ENCODE data around the gene FRYL. TPM values are rescaled to one million over a fixed set of nuclear protein-coding genes. Genes with fewer than 3 reads are reported as not detected.

FRYL gene
- total RNA-seq, 1 experiment from 2014 or later, result 29.9 TPM

DNA sequence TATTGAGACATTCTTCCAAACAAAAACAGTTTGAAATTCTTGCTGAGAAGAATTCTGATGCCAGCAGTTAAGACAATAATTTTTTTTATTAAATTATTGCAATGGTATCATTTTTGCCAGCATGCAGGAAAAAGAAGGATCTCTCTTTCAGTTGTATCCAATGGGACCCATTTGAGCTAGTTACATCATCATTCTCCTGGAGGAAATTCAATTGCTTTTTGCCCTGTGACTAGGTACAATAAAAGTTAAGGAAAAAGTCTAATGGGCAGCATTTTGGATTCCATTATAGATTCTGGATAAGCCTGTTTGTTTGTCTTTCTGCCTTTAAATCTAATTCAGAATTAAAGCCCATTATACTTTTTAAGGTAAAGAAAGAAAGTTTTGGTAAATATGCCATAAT, 10.5 kb upstream of the FRYL start:
- POLR2A ChIA-PET (ENCODE audit: unreplicated experiment), result no interaction called here
- CTCF ChIA-PET, result no interaction called here

DNA sequence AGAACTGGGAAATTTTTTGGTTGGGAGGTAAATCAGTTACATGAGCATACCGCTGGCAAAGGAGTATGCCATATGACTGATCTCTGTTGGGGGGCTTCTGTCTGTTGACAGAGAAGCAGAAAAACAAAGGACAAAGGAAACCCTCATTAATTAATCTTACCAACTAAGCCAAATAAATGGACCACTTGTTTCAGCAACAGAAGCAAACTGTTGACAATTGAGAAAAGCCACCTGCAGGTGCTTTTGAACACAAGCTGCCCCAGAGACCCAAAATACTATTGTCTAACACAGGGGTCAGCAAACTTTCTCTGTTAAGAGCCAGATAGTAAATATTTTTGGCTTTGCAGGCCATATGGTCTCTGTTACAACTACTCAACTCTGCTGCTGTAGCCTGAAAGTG, 7.0 kb upstream of the FRYL start:
- H3K9me2 ChIP-seq (replicated peaks; ENCODE audit: low read length), result no peaks in the 10 kb centered on the region
- H4K20me1 ChIP-seq (ENCODE audit: low read length), result no peaks in the 10 kb centered on the region
- H3K9ac ChIP-seq (ENCODE audit: low read length), result no peak overlapping the region
- H3K4me1 ChIP-seq (ENCODE audit: insufficient read depth, low read length), result no peaks in the 10 kb centered on the region
- no peaks in the 10 kb centered on the region for H3K27me3 ChIP-seq (ENCODE audit: low read length)
- no peaks in the 10 kb centered on the region for H3K79me2 ChIP-seq (ENCODE audit: low read length)
- H3K36me3 ChIP-seq (ENCODE audit: low read depth, low read length), result no peaks in the 10 kb centered on the region
- ATAC-seq (no peak), DNase-seq (no peak)
- H3K4me2 ChIP-seq (ENCODE audit: low read length), result no peak overlapping the region
- CTCF ChIA-PET, result interaction anchor here (0.5 kb wide), 1 partner anchor 60 kb away, joined by 4 read pairs; no protein-coding TSS in a partner anchor
- no peaks in the 10 kb centered on the region for H3F3A ChIP-seq (ENCODE audit: low read length, unreplicated experiment)
- intact Hi-C loops (cut with micrococcal nuclease), result no loop called here
- no peak overlapping the region for H3K27ac ChIP-seq (ENCODE audit: low read length)
- POLR2A ChIA-PET (ENCODE audit: unreplicated experiment), result no interaction called here
- H3K4me3 ChIP-seq (ENCODE audit: low read length), result no peak overlapping the region
- H3K9me3 ChIP-seq (ENCODE audit: low read length), result no peaks in the 10 kb centered on the region
- TF ChIP-seq, protein P1, sequence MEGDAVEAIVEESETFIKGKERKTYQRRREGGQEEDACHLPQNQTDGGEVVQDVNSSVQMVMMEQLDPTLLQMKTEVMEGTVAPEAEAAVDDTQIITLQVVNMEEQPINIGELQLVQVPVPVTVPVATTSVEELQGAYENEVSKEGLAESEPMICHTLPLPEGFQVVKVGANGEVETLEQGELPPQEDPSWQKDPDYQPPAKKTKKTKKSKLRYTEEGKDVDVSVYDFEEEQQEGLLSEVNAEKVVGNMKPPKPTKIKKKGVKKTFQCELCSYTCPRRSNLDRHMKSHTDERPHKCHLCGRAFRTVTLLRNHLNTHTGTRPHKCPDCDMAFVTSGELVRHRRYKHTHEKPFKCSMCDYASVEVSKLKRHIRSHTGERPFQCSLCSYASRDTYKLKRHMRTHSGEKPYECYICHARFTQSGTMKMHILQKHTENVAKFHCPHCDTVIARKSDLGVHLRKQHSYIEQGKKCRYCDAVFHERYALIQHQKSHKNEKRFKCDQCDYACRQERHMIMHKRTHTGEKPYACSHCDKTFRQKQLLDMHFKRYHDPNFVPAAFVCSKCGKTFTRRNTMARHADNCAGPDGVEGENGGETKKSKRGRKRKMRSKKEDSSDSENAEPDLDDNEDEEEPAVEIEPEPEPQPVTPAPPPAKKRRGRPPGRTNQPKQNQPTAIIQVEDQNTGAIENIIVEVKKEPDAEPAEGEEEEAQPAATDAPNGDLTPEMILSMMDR (conservative IDR thresholded peaks at IDR 0.05; ENCODE audit: low read depth, low read length), result no peak
- no peak for TF ChIP-seq EZH2 (IDR thresholded peaks at IDR 0.05; ENCODE audit: low read length, unreplicated experiment)
- TF ChIP-seq EZH2phosphoT487 (IDR thresholded peaks at IDR 0.05; ENCODE audit: borderline replicate concordance, low read length), result no peak
- BruUV-seq (replicated peaks), result no TSS peak
- no peak overlapping the region for H2AFZ ChIP-seq (ENCODE audit: low read length)

More for the DNA sequence above, 10.5 kb upstream of the FRYL start:
- ATAC-seq (no peak), DNase-seq (no peak)
- Histone ChIP-seq H3K27ac (ENCODE audit: low read length) (no peak overlapping the region), H3K9me2 (replicated peaks; ENCODE audit: low read length) (no peaks in the 10 kb centered on the region), H3K79me2 (ENCODE audit: low read length) (no peaks in the 10 kb centered on the region), H3K9ac (ENCODE audit: low read length) (no peak overlapping the region), H3K27me3 (ENCODE audit: low read length) (no peaks in the 10 kb centered on the region), H3F3A (ENCODE audit: low read length, unreplicated experiment) (no peaks in the 10 kb centered on the region), H4K20me1 (ENCODE audit: low read length) (no peaks in the 10 kb centered on the region), H3K4me3 (ENCODE audit: low read length) (no peak overlapping the region), H3K36me3 (ENCODE audit: low read depth, low read length) (no peaks in the 10 kb centered on the region), H3K4me1 (ENCODE audit: insufficient read depth, low read length) (no peaks in the 10 kb centered on the region), H2AFZ (ENCODE audit: low read length) (no peak overlapping the region), H3K9me3 (ENCODE audit: low read length) (no peaks in the 10 kb centered on the region), H3K4me2 (ENCODE audit: low read length) (no peak overlapping the region)
- intact Hi-C loops (cut with micrococcal nuclease), result no loop called here
- no TSS peak for BruUV-seq (replicated peaks)
- TF ChIP-seq, protein P1 (conservative IDR thresholded peaks at IDR 0.05; ENCODE audit: low read depth, low read length), result no peak
- no peak for TF ChIP-seq EZH2 (IDR thresholded peaks at IDR 0.05; ENCODE audit: low read length, unreplicated experiment)
- TF ChIP-seq EZH2phosphoT487 (IDR thresholded peaks at IDR 0.05; ENCODE audit: borderline replicate concordance, low read length), result no peak

DNA sequence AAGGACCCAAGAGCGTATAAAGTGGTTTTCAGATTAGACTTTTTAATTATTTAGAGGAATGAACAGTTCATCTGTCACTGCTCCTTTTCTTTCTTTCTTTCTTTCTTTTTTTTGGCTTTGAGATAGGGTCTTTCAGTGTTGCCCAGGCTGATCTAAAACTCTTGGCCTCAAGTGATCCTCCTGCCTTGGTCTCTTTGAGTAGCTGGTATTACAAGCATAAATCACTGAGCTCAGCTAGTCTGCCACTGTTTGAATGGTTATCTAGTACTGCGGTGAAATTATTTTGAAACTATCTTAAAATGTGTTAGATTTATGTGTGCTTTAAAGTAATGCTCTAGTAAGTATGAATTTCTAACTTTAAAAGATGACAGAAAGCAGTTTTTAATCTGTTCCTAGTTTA, 6.5 kb upstream of the FRYL start:
- no peaks in the 10 kb centered on the region for H3K79me2 ChIP-seq (ENCODE audit: low read length)
- TF ChIP-seq EZH2phosphoT487 (IDR thresholded peaks at IDR 0.05; ENCODE audit: borderline replicate concordance, low read length), result no peak
- TF ChIP-seq, protein P1 (conservative IDR thresholded peaks at IDR 0.05; ENCODE audit: low read depth, low read length), result no peak
- no peak for TF ChIP-seq EZH2 (IDR thresholded peaks at IDR 0.05; ENCODE audit: low read length, unreplicated experiment)
- no peak for ATAC-seq

More for the DNA sequence above, 6.5 kb upstream of the FRYL start:
- no peaks in the 10 kb centered on the region for H3K36me3 ChIP-seq (ENCODE audit: low read depth, low read length)
- H4K20me1 ChIP-seq (ENCODE audit: low read length), result no peaks in the 10 kb centered on the region
- ChIA-PET POLR2A (ENCODE audit: unreplicated experiment) (no interaction called here), CTCF (no interaction called here)
- no peak overlapping the region for H3K4me2 ChIP-seq (ENCODE audit: low read length)
- H3K9me3 ChIP-seq (ENCODE audit: low read length), result no peaks in the 10 kb centered on the region
- H2AFZ ChIP-seq (ENCODE audit: low read length), result no peak overlapping the region
- intact Hi-C loops (cut with micrococcal nuclease), result no loop called here
- no peaks in the 10 kb centered on the region for H3K27me3 ChIP-seq (ENCODE audit: low read length)
- no peak overlapping the region for H3K4me3 ChIP-seq (ENCODE audit: low read length)
- DNase-seq, result no peak
- H3K9ac ChIP-seq (ENCODE audit: low read length), result no peak overlapping the region
- H3F3A ChIP-seq (ENCODE audit: low read length, unreplicated experiment), result no peaks in the 10 kb centered on the region
- no peaks in the 10 kb centered on the region for H3K4me1 ChIP-seq (ENCODE audit: insufficient read depth, low read length)
- no TSS peak for BruUV-seq (replicated peaks)
- no peaks in the 10 kb centered on the region for H3K9me2 ChIP-seq (replicated peaks; ENCODE audit: low read length)
- no peak overlapping the region for H3K27ac ChIP-seq (ENCODE audit: low read length)

All from PC-3 (cell line).